Measurements from ENCODE around the gene AP4M1. TPM values are rescaled to one million over a fixed set of nuclear protein-coding genes. Genes with fewer than 3 reads are reported as not detected.

AP4M1 gene
- total and polyA plus RNA-seq, 7 donors = 8.8 to 19.2 (median 12.0) TPM

DNA sequence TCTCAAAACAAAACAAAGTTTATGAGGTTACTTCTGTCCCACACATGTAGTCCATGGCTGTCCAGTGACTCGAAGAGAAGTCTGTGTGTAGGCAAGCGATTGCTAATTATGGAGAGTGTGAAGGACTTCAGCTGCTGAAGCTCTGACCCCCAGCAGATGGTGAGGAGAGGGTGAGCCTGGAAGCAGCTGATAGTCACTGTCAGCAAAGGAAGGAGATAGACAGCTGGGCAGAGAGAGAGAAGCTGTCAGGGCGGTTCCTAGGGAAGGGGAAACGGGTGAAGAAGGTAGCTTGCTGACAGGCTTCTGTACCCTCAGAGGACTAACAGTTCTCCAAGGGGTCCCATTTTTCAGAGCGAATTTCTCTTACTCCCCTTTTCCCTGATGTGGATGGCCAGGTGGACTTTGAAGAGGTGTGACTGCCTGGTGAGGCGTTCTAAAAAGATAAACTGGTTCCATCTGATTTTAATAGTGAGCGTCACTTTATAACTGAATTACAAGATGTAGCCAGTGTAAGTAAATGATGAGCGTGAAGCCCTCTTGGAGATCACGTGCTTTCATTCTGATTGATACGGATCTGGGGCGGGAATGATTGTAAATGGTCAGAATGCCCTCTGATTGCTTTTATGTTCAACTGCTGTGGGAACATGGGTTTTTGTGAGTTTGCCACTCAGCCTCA lies 39.8 kb upstream of the AP4M1 start:
- Histone ChIP-seq H3K27me3 (ENCODE audit: insufficient read depth in 3 of 3, low read length in 2 of 3) (no peaks in the 10 kb centered on the region), H3K27ac (no peak overlapping the region), H3K4me3 (no peak overlapping the region), H3K4me1 (no peaks in the 10 kb centered on the region), H3K36me3 (ENCODE audit: insufficient read depth in 1 of 2, low read depth in 1 of 2) (peaks cover 6 to 96% of the 10 kb centered on the region in 2 donors), H3K9me3 (no peaks in the 10 kb centered on the region)
- ATAC-seq = no peak
- WGBS, 3 donors = 86 to 94% (median 91%) methylated on average over 11 of the region's 11 CpGs
- TF ChIP-seq, protein P1, sequence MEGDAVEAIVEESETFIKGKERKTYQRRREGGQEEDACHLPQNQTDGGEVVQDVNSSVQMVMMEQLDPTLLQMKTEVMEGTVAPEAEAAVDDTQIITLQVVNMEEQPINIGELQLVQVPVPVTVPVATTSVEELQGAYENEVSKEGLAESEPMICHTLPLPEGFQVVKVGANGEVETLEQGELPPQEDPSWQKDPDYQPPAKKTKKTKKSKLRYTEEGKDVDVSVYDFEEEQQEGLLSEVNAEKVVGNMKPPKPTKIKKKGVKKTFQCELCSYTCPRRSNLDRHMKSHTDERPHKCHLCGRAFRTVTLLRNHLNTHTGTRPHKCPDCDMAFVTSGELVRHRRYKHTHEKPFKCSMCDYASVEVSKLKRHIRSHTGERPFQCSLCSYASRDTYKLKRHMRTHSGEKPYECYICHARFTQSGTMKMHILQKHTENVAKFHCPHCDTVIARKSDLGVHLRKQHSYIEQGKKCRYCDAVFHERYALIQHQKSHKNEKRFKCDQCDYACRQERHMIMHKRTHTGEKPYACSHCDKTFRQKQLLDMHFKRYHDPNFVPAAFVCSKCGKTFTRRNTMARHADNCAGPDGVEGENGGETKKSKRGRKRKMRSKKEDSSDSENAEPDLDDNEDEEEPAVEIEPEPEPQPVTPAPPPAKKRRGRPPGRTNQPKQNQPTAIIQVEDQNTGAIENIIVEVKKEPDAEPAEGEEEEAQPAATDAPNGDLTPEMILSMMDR (IDR thresholded peaks at IDR 0.05) = no peak
- intact Hi-C loops (cut with DNase I) = no loop called here
- no peak for DNase-seq

GRCh38 chr7:100063376-100063775 lies 38.1 kb upstream of the AP4M1 start:
- TF ChIP-seq, protein P1 (IDR thresholded peaks at IDR 0.05) = no peak
- no peaks in the 10 kb centered on the region for H3K9me3 ChIP-seq
- peaks cover 6 to 90% of the 10 kb centered on the region in 2 donors for H3K36me3 ChIP-seq (ENCODE audit: insufficient read depth in 1 of 2, low read depth in 1 of 2)
- ATAC-seq (no peak), DNase-seq (no peak)
- intact Hi-C loops (cut with DNase I) = no loop called here
- WGBS, 3 donors = 90 to 98% (median 95%) methylated on average over 4 of the region's 4 CpGs
- H3K27ac ChIP-seq = no peak overlapping the region
- no peak overlapping the region for H3K4me3 ChIP-seq
- no peaks in the 10 kb centered on the region for H3K27me3 ChIP-seq (ENCODE audit: insufficient read depth in 3 of 3, low read length in 2 of 3)
- no peaks in the 10 kb centered on the region for H3K4me1 ChIP-seq

DNA sequence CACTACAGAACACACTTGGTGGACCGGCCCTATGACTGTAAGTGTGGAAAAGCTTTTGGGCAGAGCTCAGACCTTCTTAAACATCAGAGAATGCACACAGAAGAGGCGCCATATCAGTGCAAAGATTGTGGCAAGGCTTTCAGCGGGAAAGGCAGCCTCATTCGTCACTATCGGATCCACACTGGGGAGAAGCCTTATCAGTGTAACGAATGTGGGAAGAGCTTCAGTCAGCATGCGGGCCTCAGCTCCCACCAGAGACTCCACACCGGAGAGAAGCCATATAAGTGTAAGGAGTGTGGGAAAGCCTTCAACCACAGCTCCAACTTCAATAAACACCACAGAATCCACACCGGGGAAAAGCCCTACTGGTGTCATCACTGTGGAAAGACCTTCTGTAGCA lies 37.3 kb upstream of the AP4M1 start:
- no peak overlapping the region for H3K4me3 ChIP-seq
- H3K27me3 ChIP-seq (ENCODE audit: insufficient read depth in 3 of 3, low read length in 2 of 3) = no peaks in the 10 kb centered on the region
- ATAC-seq = no peak
- TF ChIP-seq, protein P1 (IDR thresholded peaks at IDR 0.05) = no peak
- intact Hi-C loops (cut with DNase I) = no loop called here
- DNase-seq = no peak
- H3K27ac ChIP-seq = no peak overlapping the region
- peaks cover 6 to 89% of the 10 kb centered on the region in 2 donors for H3K36me3 ChIP-seq (ENCODE audit: insufficient read depth in 1 of 2, low read depth in 1 of 2)
- no peaks in the 10 kb centered on the region for H3K4me1 ChIP-seq
- WGBS, 3 donors = 94 to 97% (median 94%) methylated on average over 9 of the region's 9 CpGs
- no peaks in the 10 kb centered on the region for H3K9me3 ChIP-seq

GRCh38 chr7:100065452-100066186 lies 35.8 kb upstream of the AP4M1 start:
- Histone ChIP-seq H3K36me3 (ENCODE audit: insufficient read depth in 1 of 2, low read depth in 1 of 2) (peaks cover 13 to 89% of the 10 kb centered on the region in 2 donors), H3K4me1 (no peaks in the 10 kb centered on the region), H3K9me3 (peaks cover 4% of the 10 kb centered on the region), H3K4me3 (no peak overlapping the region), H3K27ac (no peak overlapping the region), H3K27me3 (ENCODE audit: insufficient read depth in 3 of 3, low read length in 2 of 3) (no peaks in the 10 kb centered on the region)
- 63 to 70% (median 64%) methylated on average over 8 of the region's 8 CpGs for WGBS, 3 donors
- ATAC-seq = peak in 3 of 4 donors; percentile 17 to 45 (median 19)
- DNase-seq = no peak
- intact Hi-C loops (cut with DNase I) = no loop called here
- TF ChIP-seq, protein P1 (IDR thresholded peaks at IDR 0.05) = no peak
